Measurements from ENCODE around the gene AKAP6. TPM values are rescaled to one million over a fixed set of nuclear protein-coding genes. Genes with fewer than 3 reads are reported as not detected.

The AKAP6 gene
- total and polyA plus RNA-seq, 4 donors, result 0.42 to 3.2 (median 1.7) TPM

DNA sequence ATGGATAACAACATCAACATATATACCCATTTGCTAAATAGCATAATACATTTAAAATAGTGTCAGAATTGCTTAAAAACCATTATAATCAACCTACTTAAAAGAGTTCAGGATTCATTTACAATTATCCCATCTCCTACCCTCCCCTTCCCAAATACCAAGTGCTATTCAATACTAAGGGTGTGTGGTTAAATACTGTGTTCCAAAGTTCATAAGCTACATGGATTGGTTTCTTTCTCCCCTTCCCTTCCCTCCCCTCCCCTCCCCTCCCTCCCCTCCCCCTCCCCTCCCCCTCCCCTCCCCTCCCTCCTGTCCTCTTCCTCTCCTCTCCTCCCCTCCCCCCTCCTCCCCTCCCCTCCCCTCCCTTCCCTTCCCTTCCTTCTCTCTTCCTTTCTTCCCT, 512.6 kb downstream of the AKAP6 start:
- Histone ChIP-seq H3K36me3 (ENCODE audit: control insufficient read depth in 4 of 4, insufficient read depth in 3 of 4, low read depth in 1 of 4, low read length in 3 of 4) (no peaks in the 10 kb centered on the region), H3K27ac (ENCODE audit: low read depth in 1 of 2, low read length in 2 of 2) (no peak overlapping the region), H3K9ac (ENCODE audit: low read depth in 1 of 2, low read length in 2 of 2) (no peak overlapping the region), H3K27me3 (ENCODE audit: control insufficient read depth in 4 of 4, insufficient read depth in 4 of 4, low read length in 3 of 4) (no peaks in the 10 kb centered on the region), H3K4me1 (ENCODE audit: control insufficient read depth in 4 of 4, insufficient read depth in 4 of 4, low read length in 3 of 4) (no peaks in the 10 kb centered on the region), H3K9me3 (ENCODE audit: control insufficient read depth in 4 of 4, low read length in 3 of 4) (no peaks in the 10 kb centered on the region), H3K4me3 (ENCODE audit: low read depth in 1 of 3, low read length in 3 of 3) (no peak overlapping the region)
- no peak for DNase-seq (ENCODE audit: low spot score)
- TF ChIP-seq TAF1 (conservative IDR thresholded peaks at IDR 0.05) (no peak), GABPA (IDR thresholded peaks at IDR 0.05 in 1 of 2, conservative IDR thresholded peaks at IDR 0.05 in 1 of 2) (no peak), RAD21 (IDR thresholded peaks at IDR 0.05) (no peak)

DNA sequence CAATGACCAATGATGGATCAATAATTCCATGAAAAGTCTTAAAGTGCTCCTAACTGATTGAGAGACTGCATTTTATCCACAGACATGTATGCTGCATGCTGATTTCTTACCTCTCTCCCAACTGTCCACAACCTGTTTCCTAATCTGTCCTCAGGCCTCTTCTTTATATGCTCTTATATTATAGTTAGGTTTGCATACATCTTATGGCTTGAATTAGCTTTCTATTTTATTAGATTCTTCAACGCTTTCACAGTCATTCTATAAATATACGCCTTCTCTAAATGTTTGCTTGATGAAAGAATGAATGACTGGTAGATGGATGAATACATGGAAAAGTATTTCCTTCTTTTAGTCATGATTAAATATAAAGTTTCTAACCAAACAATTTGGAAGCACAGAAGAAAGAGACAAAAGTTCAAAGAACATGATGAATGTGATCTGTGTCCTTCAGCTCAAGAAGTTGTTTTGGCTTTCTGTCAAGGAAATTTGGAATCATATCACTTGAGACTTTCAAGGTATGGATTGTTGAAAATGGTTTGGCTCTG, 517.8 kb downstream of the AKAP6 start:
- TF ChIP-seq RAD21 (IDR thresholded peaks at IDR 0.05) (no peak), FOXA1 (IDR thresholded peaks at IDR 0.05) (no peak), EGR1 (IDR thresholded peaks at IDR 0.05; ENCODE audit: low read depth in 2 of 2) (no peak), HNF4A (conservative IDR thresholded peaks at IDR 0.05) (no peak), JUND (IDR thresholded peaks at IDR 0.05) (no peak), HNF4G (IDR thresholded peaks at IDR 0.05) (no peak), NR2F2 (IDR thresholded peaks at IDR 0.05) (no peak), RXRA (IDR thresholded peaks at IDR 0.05) (no peak)
- TF ChIP-seq, protein P1, sequence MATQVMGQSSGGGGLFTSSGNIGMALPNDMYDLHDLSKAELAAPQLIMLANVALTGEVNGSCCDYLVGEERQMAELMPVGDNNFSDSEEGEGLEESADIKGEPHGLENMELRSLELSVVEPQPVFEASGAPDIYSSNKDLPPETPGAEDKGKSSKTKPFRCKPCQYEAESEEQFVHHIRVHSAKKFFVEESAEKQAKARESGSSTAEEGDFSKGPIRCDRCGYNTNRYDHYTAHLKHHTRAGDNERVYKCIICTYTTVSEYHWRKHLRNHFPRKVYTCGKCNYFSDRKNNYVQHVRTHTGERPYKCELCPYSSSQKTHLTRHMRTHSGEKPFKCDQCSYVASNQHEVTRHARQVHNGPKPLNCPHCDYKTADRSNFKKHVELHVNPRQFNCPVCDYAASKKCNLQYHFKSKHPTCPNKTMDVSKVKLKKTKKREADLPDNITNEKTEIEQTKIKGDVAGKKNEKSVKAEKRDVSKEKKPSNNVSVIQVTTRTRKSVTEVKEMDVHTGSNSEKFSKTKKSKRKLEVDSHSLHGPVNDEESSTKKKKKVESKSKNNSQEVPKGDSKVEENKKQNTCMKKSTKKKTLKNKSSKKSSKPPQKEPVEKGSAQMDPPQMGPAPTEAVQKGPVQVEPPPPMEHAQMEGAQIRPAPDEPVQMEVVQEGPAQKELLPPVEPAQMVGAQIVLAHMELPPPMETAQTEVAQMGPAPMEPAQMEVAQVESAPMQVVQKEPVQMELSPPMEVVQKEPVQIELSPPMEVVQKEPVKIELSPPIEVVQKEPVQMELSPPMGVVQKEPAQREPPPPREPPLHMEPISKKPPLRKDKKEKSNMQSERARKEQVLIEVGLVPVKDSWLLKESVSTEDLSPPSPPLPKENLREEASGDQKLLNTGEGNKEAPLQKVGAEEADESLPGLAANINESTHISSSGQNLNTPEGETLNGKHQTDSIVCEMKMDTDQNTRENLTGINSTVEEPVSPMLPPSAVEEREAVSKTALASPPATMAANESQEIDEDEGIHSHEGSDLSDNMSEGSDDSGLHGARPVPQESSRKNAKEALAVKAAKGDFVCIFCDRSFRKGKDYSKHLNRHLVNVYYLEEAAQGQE (IDR thresholded peaks at IDR 0.05), result no peak
- TF ChIP-seq, protein P2, sequence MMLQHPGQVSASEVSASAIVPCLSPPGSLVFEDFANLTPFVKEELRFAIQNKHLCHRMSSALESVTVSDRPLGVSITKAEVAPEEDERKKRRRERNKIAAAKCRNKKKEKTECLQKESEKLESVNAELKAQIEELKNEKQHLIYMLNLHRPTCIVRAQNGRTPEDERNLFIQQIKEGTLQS (IDR thresholded peaks at IDR 0.05), result no peak
- TF ChIP-seq, protein P3, sequence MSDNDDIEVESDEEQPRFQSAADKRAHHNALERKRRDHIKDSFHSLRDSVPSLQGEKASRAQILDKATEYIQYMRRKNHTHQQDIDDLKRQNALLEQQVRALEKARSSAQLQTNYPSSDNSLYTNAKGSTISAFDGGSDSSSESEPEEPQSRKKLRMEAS (IDR thresholded peaks at IDR 0.05), result no peak
- no peak for DNase-seq (ENCODE audit: low spot score)
- H3K36me3 ChIP-seq (ENCODE audit: control insufficient read depth in 4 of 4, insufficient read depth in 3 of 4, low read depth in 1 of 4, low read length in 3 of 4), result no peaks in the 10 kb centered on the region
- H3K9me3 ChIP-seq (ENCODE audit: control insufficient read depth in 4 of 4, low read length in 3 of 4), result peaks cover 0 to 3% (median 0%) of the 10 kb centered on the region in 4 donors
- no peaks in the 10 kb centered on the region for H3K27me3 ChIP-seq (ENCODE audit: control insufficient read depth in 4 of 4, insufficient read depth in 4 of 4, low read length in 3 of 4)
- WGBS, result 45% methylated on average over 2 of the region's 2 CpGs
- no peak overlapping the region for H3K9ac ChIP-seq (ENCODE audit: low read depth in 1 of 2, low read length in 2 of 2)
- no peak overlapping the region for H3K27ac ChIP-seq (ENCODE audit: low read depth in 1 of 2, low read length in 2 of 2)
- H3K4me1 ChIP-seq (ENCODE audit: control insufficient read depth in 4 of 4, insufficient read depth in 4 of 4, low read length in 3 of 4), result no peaks in the 10 kb centered on the region
- H3K4me3 ChIP-seq (ENCODE audit: low read depth in 1 of 3, low read length in 3 of 3), result no peak overlapping the region

DNA sequence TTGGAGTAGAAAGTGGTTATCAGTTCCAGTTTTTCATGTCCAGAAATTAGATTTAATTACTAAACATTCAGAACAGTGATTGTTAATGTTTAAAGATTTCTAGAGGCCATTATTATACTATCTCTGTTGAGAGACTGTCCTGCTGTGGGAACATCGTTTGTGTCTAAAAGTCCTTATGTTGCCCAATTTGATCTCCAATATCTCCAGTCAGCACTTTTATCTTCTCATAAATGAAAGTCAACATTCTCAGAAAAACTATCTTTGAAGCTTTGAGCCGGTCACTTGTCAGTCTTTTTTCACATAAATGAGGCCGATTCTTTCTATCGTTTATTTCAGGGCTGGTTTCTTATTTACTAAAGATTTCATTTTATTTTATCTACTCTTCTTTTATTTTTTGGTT, 518.8 kb downstream of the AKAP6 start:
- H3K9me3 ChIP-seq (ENCODE audit: control insufficient read depth in 4 of 4, low read length in 3 of 4), result peaks cover 0 to 3% (median 0%) of the 10 kb centered on the region in 4 donors
- no peak for DNase-seq (ENCODE audit: low spot score)
- H3K27ac ChIP-seq (ENCODE audit: low read depth in 1 of 2, low read length in 2 of 2), result no peak overlapping the region
- H3K36me3 ChIP-seq (ENCODE audit: control insufficient read depth in 4 of 4, insufficient read depth in 3 of 4, low read depth in 1 of 4, low read length in 3 of 4), result no peaks in the 10 kb centered on the region
- H3K27me3 ChIP-seq (ENCODE audit: control insufficient read depth in 4 of 4, insufficient read depth in 4 of 4, low read length in 3 of 4), result no peaks in the 10 kb centered on the region
- H3K9ac ChIP-seq (ENCODE audit: low read depth in 1 of 2, low read length in 2 of 2), result no peak overlapping the region
- TF ChIP-seq GABPA (IDR thresholded peaks at IDR 0.05 in 1 of 2, conservative IDR thresholded peaks at IDR 0.05 in 1 of 2) (no peak), FOXA1 (IDR thresholded peaks at IDR 0.05) (no peak), JUND (IDR thresholded peaks at IDR 0.05) (no peak), EGR1 (IDR thresholded peaks at IDR 0.05; ENCODE audit: low read depth in 2 of 2) (no peak), TAF1 (conservative IDR thresholded peaks at IDR 0.05) (no peak), FOXA2 (IDR thresholded peaks at IDR 0.05) (no peak)
- WGBS, result 85% methylated on average over 4 of the region's 4 CpGs
- H3K4me3 ChIP-seq (ENCODE audit: low read depth in 1 of 3, low read length in 3 of 3), result no peak overlapping the region
- no peaks in the 10 kb centered on the region for H3K4me1 ChIP-seq (ENCODE audit: control insufficient read depth in 4 of 4, insufficient read depth in 4 of 4, low read length in 3 of 4)
